ENCODE measurements around the gene MRPL40.

MRPL40 gene

DNA sequence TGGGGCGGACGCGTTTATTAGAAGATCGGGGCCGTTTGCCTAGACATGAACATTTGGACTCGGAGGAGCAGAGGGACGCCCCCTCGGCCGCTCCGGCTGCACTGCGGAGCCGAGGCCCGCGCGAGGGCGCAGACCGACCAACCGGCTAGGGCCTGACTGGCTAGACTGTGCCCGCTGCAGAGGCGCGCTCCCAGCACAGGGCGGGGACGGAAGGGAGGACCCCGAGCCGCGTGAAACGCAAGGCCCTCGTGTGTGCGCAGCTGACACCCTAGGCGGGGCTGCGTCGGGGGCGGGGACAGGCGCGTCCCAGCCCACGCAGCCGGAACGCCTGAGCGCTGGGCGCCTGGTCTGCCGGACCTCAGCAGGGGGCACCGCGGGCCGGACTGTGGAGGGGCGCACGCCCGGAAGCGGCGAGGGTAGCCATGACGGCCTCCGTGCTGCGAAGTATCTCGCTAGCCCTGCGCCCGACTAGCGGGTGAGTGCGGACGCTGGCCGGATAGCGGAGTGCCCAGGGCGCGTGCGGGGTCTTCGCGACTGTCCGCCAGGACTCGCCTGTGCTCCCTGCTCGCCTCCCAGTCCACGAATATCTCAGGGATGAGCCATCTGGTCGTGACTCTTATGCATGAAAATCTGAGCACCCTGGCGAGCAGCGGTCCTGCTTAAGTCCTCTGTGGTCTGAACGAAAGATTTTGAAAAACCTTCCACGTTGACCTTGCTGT, at the start of gene MRPL40:
Gene MRPL40, plus strand, starts transcription at position 413 of the 719 bp plus-strand sequence. Its CDS starts 10 bp downstream, at position 423.
- Histone ChIP-seq H2AFZ (ENCODE audit: low read length, unreplicated experiment) (peak within 1 kb of the TSS; percentile 85), H3K79me2 (ENCODE audit: control insufficient read depth, insufficient read depth, low read length, unreplicated experiment) (peaks cover 40% of the 10 kb centered on the region)

GRCh38 chr22:19383292-19383691, 49.1 kb upstream of the MRPL40 start:
- Histone ChIP-seq H3K27me3 (ENCODE audit: insufficient read depth, low read length) (no peaks in the 10 kb centered on the region), H2AFZ (ENCODE audit: low read length, unreplicated experiment) (no peak overlapping the region), H3K79me2 (ENCODE audit: control insufficient read depth, insufficient read depth, low read length, unreplicated experiment) (no peaks in the 10 kb centered on the region), H3K27ac (ENCODE audit: low read depth, low read length) (no peak overlapping the region), H3K36me3 (ENCODE audit: insufficient read depth, low read length) (peaks cover 8% of the 10 kb centered on the region), H3K4me3 (ENCODE audit: low read depth, low read length) (no peak overlapping the region), H3K4me1 (ENCODE audit: control insufficient read depth, insufficient read depth, low read length, unreplicated experiment) (no peaks in the 10 kb centered on the region)

More for the DNA sequence above, at the start of gene MRPL40:
- no peaks in the 10 kb centered on the region for H3K27me3 ChIP-seq (ENCODE audit: insufficient read depth, low read length)
- peak within 1 kb of the TSS; percentile 98 for H3K4me3 ChIP-seq (ENCODE audit: low read depth, low read length)
- no peaks in the 10 kb centered on the region; the same call in 1 of the 2 replicates for H3K36me3 ChIP-seq (ENCODE audit: insufficient read depth, low read length)
- peaks cover 5% of the 10 kb centered on the region for H3K4me1 ChIP-seq (ENCODE audit: control insufficient read depth, insufficient read depth, low read length, unreplicated experiment)
- peak within 1 kb of the TSS; percentile 90 for H3K27ac ChIP-seq (ENCODE audit: low read depth, low read length)

GRCh38 chr22:19385221-19385906, 47.0 kb upstream of the MRPL40 start:
- no peaks in the 10 kb centered on the region for H3K79me2 ChIP-seq (ENCODE audit: control insufficient read depth, insufficient read depth, low read length, unreplicated experiment)
- no peak overlapping the region for H2AFZ ChIP-seq (ENCODE audit: low read length, unreplicated experiment)
- H3K27ac ChIP-seq (ENCODE audit: low read depth, low read length), result no peak overlapping the region
- H3K4me3 ChIP-seq (ENCODE audit: low read depth, low read length), result no peak overlapping the region
- H3K27me3 ChIP-seq (ENCODE audit: insufficient read depth, low read length), result no peaks in the 10 kb centered on the region
- no peaks in the 10 kb centered on the region for H3K4me1 ChIP-seq (ENCODE audit: control insufficient read depth, insufficient read depth, low read length, unreplicated experiment)
- peaks cover 8% of the 10 kb centered on the region for H3K36me3 ChIP-seq (ENCODE audit: insufficient read depth, low read length)

DNA sequence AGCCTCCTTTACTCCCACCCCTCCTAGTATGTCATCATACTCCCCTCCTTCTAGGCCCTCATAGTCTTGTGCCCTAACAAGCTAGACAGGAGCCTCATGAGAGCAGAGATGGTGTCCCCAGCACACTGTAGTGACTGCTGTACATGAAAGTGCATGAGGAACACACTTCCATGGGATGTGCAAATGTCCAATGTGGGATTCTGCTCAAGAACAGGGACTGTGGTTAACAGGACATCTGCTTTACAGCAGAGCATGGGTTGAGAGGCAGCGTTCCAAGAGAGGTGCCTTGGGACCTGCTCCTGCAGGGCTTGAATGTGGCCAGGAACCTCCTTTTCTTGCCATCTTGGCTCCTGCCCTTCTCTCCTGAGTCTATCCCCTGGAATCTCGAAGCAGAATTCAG, 46.1 kb upstream of the MRPL40 start:
- Histone ChIP-seq H3K27ac (ENCODE audit: low read depth, low read length) (no peak overlapping the region), H2AFZ (ENCODE audit: low read length, unreplicated experiment) (no peak overlapping the region), H3K79me2 (ENCODE audit: control insufficient read depth, insufficient read depth, low read length, unreplicated experiment) (no peaks in the 10 kb centered on the region), H3K4me1 (ENCODE audit: control insufficient read depth, insufficient read depth, low read length, unreplicated experiment) (no peaks in the 10 kb centered on the region), H3K36me3 (ENCODE audit: insufficient read depth, low read length) (peaks cover 8% of the 10 kb centered on the region), H3K4me3 (ENCODE audit: low read depth, low read length) (no peak overlapping the region), H3K27me3 (ENCODE audit: insufficient read depth, low read length) (no peaks in the 10 kb centered on the region)

- H3K27me3 ChIP-seq (ENCODE audit: insufficient read depth, low read length), result no peaks in the 10 kb centered on the region
- no peaks in the 10 kb centered on the region for H3K4me1 ChIP-seq (ENCODE audit: control insufficient read depth, insufficient read depth, low read length, unreplicated experiment)
- H3K4me3 ChIP-seq (ENCODE audit: low read depth, low read length), result no peak overlapping the region
- no peak overlapping the region for H3K27ac ChIP-seq (ENCODE audit: low read depth, low read length)
- peaks cover 8% of the 10 kb centered on the region for H3K36me3 ChIP-seq (ENCODE audit: insufficient read depth, low read length)
- H2AFZ ChIP-seq (ENCODE audit: low read length, unreplicated experiment), result no peak overlapping the region
- no peaks in the 10 kb centered on the region for H3K79me2 ChIP-seq (ENCODE audit: control insufficient read depth, insufficient read depth, low read length, unreplicated experiment)
Measured at GRCh38 chr22:19387038-19387437, 45.3 kb upstream of the MRPL40 start.

GRCh38 chr22:19387575-19387974, 44.8 kb upstream of the MRPL40 start:
- Histone ChIP-seq H3K4me3 (ENCODE audit: low read depth, low read length) (no peak overlapping the region), H3K27ac (ENCODE audit: low read depth, low read length) (no peak overlapping the region), H3K36me3 (ENCODE audit: insufficient read depth, low read length) (peaks cover 8% of the 10 kb centered on the region; the same call in 1 of the 2 replicates), H3K79me2 (ENCODE audit: control insufficient read depth, insufficient read depth, low read length, unreplicated experiment) (no peaks in the 10 kb centered on the region), H3K27me3 (ENCODE audit: insufficient read depth, low read length) (no peaks in the 10 kb centered on the region), H3K4me1 (ENCODE audit: control insufficient read depth, insufficient read depth, low read length, unreplicated experiment) (no peaks in the 10 kb centered on the region), H2AFZ (ENCODE audit: low read length, unreplicated experiment) (no peak overlapping the region)

DNA sequence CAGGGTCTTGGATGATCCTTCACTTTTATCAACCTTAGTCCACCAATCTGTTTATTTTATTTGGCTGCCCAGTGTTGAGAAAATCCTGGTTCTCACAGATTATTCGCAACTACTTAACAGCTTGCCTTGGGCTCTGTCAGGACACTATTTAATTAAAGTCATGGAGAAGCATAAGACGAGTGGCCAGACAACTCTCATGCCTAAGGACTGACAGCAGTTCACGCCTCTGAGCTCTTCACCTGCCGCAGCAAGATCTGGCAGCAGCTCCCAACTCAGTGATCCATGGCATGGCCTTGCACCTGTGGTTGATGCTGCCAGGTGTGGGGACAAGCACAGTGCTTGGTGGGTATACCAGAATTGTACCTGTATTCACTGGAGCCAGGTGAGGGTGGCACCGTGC, 38.6 kb upstream of the MRPL40 start:
- Histone ChIP-seq H3K36me3 (ENCODE audit: insufficient read depth, low read length) (no peaks in the 10 kb centered on the region), H3K79me2 (ENCODE audit: control insufficient read depth, insufficient read depth, low read length, unreplicated experiment) (no peaks in the 10 kb centered on the region), H3K27ac (ENCODE audit: low read depth, low read length) (no peak overlapping the region)

GRCh38 chr22:19394274-19395050, 37.9 kb upstream of the MRPL40 start:
- Histone ChIP-seq H3K36me3 (ENCODE audit: insufficient read depth, low read length) (no peaks in the 10 kb centered on the region), H3K4me1 (ENCODE audit: control insufficient read depth, insufficient read depth, low read length, unreplicated experiment) (no peaks in the 10 kb centered on the region), H3K27ac (ENCODE audit: low read depth, low read length) (no peak overlapping the region), H3K4me3 (ENCODE audit: low read depth, low read length) (no peak overlapping the region), H2AFZ (ENCODE audit: low read length, unreplicated experiment) (no peak overlapping the region), H3K79me2 (ENCODE audit: control insufficient read depth, insufficient read depth, low read length, unreplicated experiment) (no peaks in the 10 kb centered on the region), H3K27me3 (ENCODE audit: insufficient read depth, low read length) (no peaks in the 10 kb centered on the region)

More for the DNA sequence above, 38.6 kb upstream of the MRPL40 start:
- Histone ChIP-seq H3K4me1 (ENCODE audit: control insufficient read depth, insufficient read depth, low read length, unreplicated experiment) (no peaks in the 10 kb centered on the region), H3K27me3 (ENCODE audit: insufficient read depth, low read length) (no peaks in the 10 kb centered on the region), H3K4me3 (ENCODE audit: low read depth, low read length) (no peak overlapping the region), H2AFZ (ENCODE audit: low read length, unreplicated experiment) (no peak overlapping the region)

GRCh38 chr22:19395276-19395675, 37.1 kb upstream of the MRPL40 start:
- no peak overlapping the region for H2AFZ ChIP-seq (ENCODE audit: low read length, unreplicated experiment)
- no peaks in the 10 kb centered on the region for H3K36me3 ChIP-seq (ENCODE audit: insufficient read depth, low read length)
- no peaks in the 10 kb centered on the region for H3K4me1 ChIP-seq (ENCODE audit: control insufficient read depth, insufficient read depth, low read length, unreplicated experiment)
- no peak overlapping the region for H3K27ac ChIP-seq (ENCODE audit: low read depth, low read length)
- no peaks in the 10 kb centered on the region for H3K79me2 ChIP-seq (ENCODE audit: control insufficient read depth, insufficient read depth, low read length, unreplicated experiment)
- H3K4me3 ChIP-seq (ENCODE audit: low read depth, low read length), result no peak overlapping the region
- H3K27me3 ChIP-seq (ENCODE audit: insufficient read depth, low read length), result no peaks in the 10 kb centered on the region

- H3K4me3 ChIP-seq (ENCODE audit: low read depth, low read length), result no peak overlapping the region
- no peaks in the 10 kb centered on the region for H3K36me3 ChIP-seq (ENCODE audit: insufficient read depth, low read length)
- H3K27me3 ChIP-seq (ENCODE audit: insufficient read depth, low read length), result no peaks in the 10 kb centered on the region
- no peaks in the 10 kb centered on the region for H3K79me2 ChIP-seq (ENCODE audit: control insufficient read depth, insufficient read depth, low read length, unreplicated experiment)
- no peaks in the 10 kb centered on the region for H3K4me1 ChIP-seq (ENCODE audit: control insufficient read depth, insufficient read depth, low read length, unreplicated experiment)
- H2AFZ ChIP-seq (ENCODE audit: low read length, unreplicated experiment), result no peak overlapping the region
- H3K27ac ChIP-seq (ENCODE audit: low read depth, low read length), result no peak overlapping the region
Measured at GRCh38 chr22:19396561-19396933, 35.8 kb upstream of the MRPL40 start.
